GM19043 (cell line): ENCODE results near the gene MAML3.

Source experiments
- ATAC-seq: cut with Tn5 transposase; IDR thresholded peaks from one replicate; pipeline ENCODE4 v1.9.1; 2021; ENCODE audit warnings: low read depth; ENCODE audit not compliant: unreplicated experiment

Gene MAML3

GRCh38 chr4:139682741-139683151, 471.2 kb downstream of the MAML3 start:
- no peak for ATAC-seq

GRCh38 chr4:139682309-139682708, 471.7 kb downstream of the MAML3 start:
- ATAC-seq: no peak

- ATAC-seq: no peak
Measured at GRCh38 chr4:139676913-139677585, 476.9 kb downstream of the MAML3 start.

GRCh38 chr4:139676365-139676764, 477.6 kb downstream of the MAML3 start:
- ATAC-seq: no peak

GRCh38 chr4:139675651-139676050, 478.3 kb downstream of the MAML3 start:
- no peak for ATAC-seq

- no peak for ATAC-seq
Measured at GRCh38 chr4:139674875-139675550, 479.0 kb downstream of the MAML3 start.

GRCh38 chr4:139672732-139673131, 481.3 kb downstream of the MAML3 start:
- no peak for ATAC-seq

- no peak for ATAC-seq
Measured at GRCh38 chr4:139672215-139672614, 481.8 kb downstream of the MAML3 start.

- ATAC-seq: no peak
Measured at GRCh38 chr4:139670775-139671174, 483.2 kb downstream of the MAML3 start.

GRCh38 chr4:139669890-139670289, 484.1 kb downstream of the MAML3 start:
- ATAC-seq: no peak

GRCh38 chr4:139669335-139669734, 484.6 kb downstream of the MAML3 start:
- no peak for ATAC-seq

- no peak for ATAC-seq
Measured at GRCh38 chr4:139668658-139669201, 485.3 kb downstream of the MAML3 start.

GRCh38 chr4:139668036-139668435, 485.9 kb downstream of the MAML3 start:
- ATAC-seq: no peak
